ENCODE measurements around the gene PTPN22.
A peak's percentile ranks its signal among the peaks of the same experiment; 100 is the strongest.

Gene PTPN22

DNA sequence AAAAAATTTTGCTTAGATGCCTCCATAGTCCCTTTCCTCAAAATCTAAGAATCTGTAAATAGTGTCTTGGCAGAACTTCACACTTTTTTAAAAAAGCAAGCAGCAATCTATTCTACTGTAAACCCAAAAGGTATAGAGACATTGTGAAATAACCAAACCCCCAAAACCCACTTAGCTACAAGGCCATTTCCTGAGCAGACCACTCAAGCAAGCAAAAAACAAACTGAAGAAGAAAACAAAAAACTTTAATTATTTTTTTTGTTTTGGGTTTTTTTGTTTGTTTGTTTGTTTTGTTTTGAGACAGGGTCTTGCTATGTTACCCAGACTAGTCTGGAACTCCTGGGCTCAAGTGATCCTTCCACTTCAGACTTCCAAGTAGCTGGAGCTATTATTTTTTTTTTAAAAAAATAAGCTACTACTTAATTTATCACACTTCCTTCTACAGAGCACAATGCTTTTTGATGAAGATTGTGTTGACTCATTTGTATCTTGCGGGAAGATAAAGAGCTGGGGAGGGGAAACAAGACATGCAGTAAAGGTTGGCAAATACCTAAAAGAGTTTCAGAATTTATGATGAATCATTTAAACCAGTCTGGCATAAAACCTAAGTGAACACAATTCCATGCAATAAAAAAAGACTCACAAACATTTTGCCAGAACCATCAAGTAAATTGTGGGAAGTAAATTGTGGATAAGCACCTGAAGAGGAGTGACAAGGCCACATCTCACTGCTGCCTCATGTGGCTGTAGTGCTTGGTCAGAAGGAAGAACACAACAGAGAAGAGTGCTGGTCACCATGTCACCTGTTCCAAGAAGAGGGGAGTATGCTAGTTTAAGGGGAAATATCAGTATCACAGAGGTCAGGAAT is 2.7 kb upstream of the PTPN22 start:
- Mint-ChIP-seq H3K4me3 (no peak overlapping the region), H3K9me3 (no peaks in the 10 kb centered on the region), H3K27me3 (no peaks in the 10 kb centered on the region), H3K36me3 (ENCODE audit: low read depth) (no peaks in the 10 kb centered on the region), H3K4me1 (ENCODE audit: low read depth) (peaks cover 36% of the 10 kb centered on the region), H3K27ac (peak overlapping the region; percentile 68)
- intact Hi-C loops (cut with micrococcal nuclease): no loop called here

GRCh38 chr1:113872219-113872935 is 865 bp upstream of the PTPN22 start:
- peak overlapping the region; percentile 79 for H3K27ac Mint-ChIP-seq
- H3K36me3 Mint-ChIP-seq (ENCODE audit: low read depth): no peaks in the 10 kb centered on the region
- no peaks in the 10 kb centered on the region for H3K27me3 Mint-ChIP-seq
- intact Hi-C loops (cut with micrococcal nuclease): loop anchor here (2.0 kb wide), 1 partner anchor 16 kb away; no protein-coding TSS in a partner anchor
- peaks cover 47% of the 10 kb centered on the region for H3K4me1 Mint-ChIP-seq (ENCODE audit: low read depth)
- no peaks in the 10 kb centered on the region for H3K9me3 Mint-ChIP-seq
- H3K4me3 Mint-ChIP-seq: no peak overlapping the region

DNA sequence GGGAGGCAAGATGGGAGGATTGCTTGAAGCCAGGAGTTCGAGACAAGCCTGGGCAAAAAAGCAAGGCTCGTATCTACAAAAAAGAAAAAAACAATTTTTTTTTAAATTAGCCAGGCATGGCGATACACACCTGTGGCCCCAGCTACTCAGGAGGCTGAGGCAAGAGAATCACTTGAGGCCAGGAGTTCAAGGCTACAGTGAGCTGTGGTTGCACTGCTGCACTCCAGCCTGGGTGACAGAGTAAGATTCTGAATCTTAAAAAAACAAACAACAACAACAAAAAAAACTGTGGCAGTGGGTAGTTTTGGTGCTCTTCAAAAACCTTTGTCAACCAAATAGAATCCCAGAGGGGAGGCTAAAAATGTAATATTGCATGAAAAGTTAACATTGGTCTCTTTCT is 734 bp downstream of the PTPN22 start:
- intact Hi-C loops (cut with micrococcal nuclease): loop anchor here (1.0 kb wide), 1 partner anchor 9 kb away; no protein-coding TSS in a partner anchor
- Mint-ChIP-seq H3K9me3 (no peaks in the 10 kb centered on the region), H3K27ac (peak overlapping the region; percentile 79), H3K4me1 (ENCODE audit: low read depth) (peaks cover 47% of the 10 kb centered on the region), H3K36me3 (ENCODE audit: low read depth) (no peaks in the 10 kb centered on the region), H3K4me3 (no peak overlapping the region), H3K27me3 (no peaks in the 10 kb centered on the region)

GRCh38 chr1:113868387-113869083 is 3.0 kb downstream of the PTPN22 start:
- intact Hi-C loops (cut with micrococcal nuclease): no loop called here
- H3K27ac Mint-ChIP-seq: peak overlapping the region; percentile 60
- H3K9me3 Mint-ChIP-seq: no peaks in the 10 kb centered on the region
- no peaks in the 10 kb centered on the region for H3K27me3 Mint-ChIP-seq
- peaks cover 35% of the 10 kb centered on the region for H3K4me1 Mint-ChIP-seq (ENCODE audit: low read depth)
- H3K36me3 Mint-ChIP-seq (ENCODE audit: low read depth): no peaks in the 10 kb centered on the region
- no peak overlapping the region for H3K4me3 Mint-ChIP-seq

DNA sequence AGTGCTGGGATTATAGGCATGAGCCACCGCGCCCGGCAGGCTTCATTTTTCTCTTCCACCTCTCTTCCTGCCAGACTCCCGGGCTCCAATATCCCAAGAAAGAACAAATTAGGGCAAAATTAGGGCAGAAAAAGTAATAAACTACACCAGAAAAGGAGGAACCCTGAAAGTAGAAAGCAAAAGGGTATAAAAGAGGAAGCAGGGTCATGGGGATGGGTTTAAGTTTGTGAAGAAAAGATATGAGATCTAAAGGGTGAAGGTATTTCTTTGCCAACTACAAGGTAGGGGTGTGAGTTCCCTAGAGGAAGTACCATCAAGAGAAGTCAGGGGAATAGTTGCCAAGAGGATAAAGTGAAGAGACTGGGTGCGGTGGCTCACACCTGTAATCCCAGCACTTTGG is 9.9 kb downstream of the PTPN22 start:
- Mint-ChIP-seq H3K27ac (peak overlapping the region; percentile 69), H3K4me1 (ENCODE audit: low read depth) (peaks cover 54% of the 10 kb centered on the region)

DNA sequence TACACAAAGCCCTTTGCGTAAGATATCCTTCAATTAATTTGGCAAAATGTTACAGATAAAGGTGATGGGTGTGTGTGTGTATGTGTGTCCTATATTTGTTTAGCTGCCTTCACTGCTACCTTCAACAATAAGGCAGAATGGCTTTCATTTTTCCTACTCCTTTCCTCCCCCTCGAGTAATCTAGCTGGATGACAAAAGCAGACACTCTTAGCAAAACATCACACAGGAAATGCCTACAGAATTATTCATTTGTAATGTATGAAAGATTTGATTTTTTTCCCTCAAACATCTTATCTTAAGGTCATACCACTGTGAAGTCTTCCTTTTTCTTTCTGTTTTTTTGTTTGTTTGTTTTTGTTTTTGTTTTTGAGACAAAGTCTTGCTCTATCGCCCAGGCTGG is 10.6 kb downstream of the PTPN22 start:
- Mint-ChIP-seq H3K4me1 (ENCODE audit: low read depth) (peaks cover 62% of the 10 kb centered on the region), H3K4me3 (no peak overlapping the region)

More for the DNA sequence above, 9.9 kb downstream of the PTPN22 start:
- H3K36me3 Mint-ChIP-seq (ENCODE audit: low read depth): no peaks in the 10 kb centered on the region
- H3K9me3 Mint-ChIP-seq: no peaks in the 10 kb centered on the region
- no peaks in the 10 kb centered on the region for H3K27me3 Mint-ChIP-seq
- intact Hi-C loops (cut with micrococcal nuclease): loop anchor here (1.0 kb wide), 1 partner anchor 10 kb away; the partner anchor contains the start of gene PTPN22
- H3K4me3 Mint-ChIP-seq: no peak overlapping the region

GRCh38 chr1:113859478-113860175 is 11.9 kb downstream of the PTPN22 start:
- intact Hi-C loops (cut with micrococcal nuclease): loop anchor here (5.0 kb wide), 1 partner anchor 43 kb away; the partner anchor contains the start of gene AP4B1
- H3K27ac Mint-ChIP-seq: peak overlapping the region; percentile 69
- peaks cover 65% of the 10 kb centered on the region for H3K4me1 Mint-ChIP-seq (ENCODE audit: low read depth)
- H3K9me3 Mint-ChIP-seq: no peaks in the 10 kb centered on the region
- no peaks in the 10 kb centered on the region for H3K27me3 Mint-ChIP-seq
- H3K36me3 Mint-ChIP-seq (ENCODE audit: low read depth): no peaks in the 10 kb centered on the region
- H3K4me3 Mint-ChIP-seq: peak overlapping the region; percentile 44

More for the DNA sequence above, 10.6 kb downstream of the PTPN22 start:
- Mint-ChIP-seq H3K27me3 (no peaks in the 10 kb centered on the region), H3K36me3 (ENCODE audit: low read depth) (no peaks in the 10 kb centered on the region), H3K27ac (peak overlapping the region; percentile 69), H3K9me3 (no peaks in the 10 kb centered on the region)
- intact Hi-C loops (cut with micrococcal nuclease): loop anchor here (1.0 kb wide), 1 partner anchor 10 kb away; the partner anchor contains the start of gene PTPN22

GRCh38 chr1:113858982-113859381 is 12.5 kb downstream of the PTPN22 start:
- intact Hi-C loops (cut with micrococcal nuclease): loop anchor here (5.0 kb wide), 1 partner anchor 43 kb away; the partner anchor contains the start of gene AP4B1
- Mint-ChIP-seq H3K4me3 (no peak overlapping the region), H3K27me3 (no peaks in the 10 kb centered on the region), H3K9me3 (no peaks in the 10 kb centered on the region), H3K27ac (peak overlapping the region; percentile 69), H3K36me3 (ENCODE audit: low read depth) (no peaks in the 10 kb centered on the region), H3K4me1 (ENCODE audit: low read depth) (peaks cover 70% of the 10 kb centered on the region)

DNA sequence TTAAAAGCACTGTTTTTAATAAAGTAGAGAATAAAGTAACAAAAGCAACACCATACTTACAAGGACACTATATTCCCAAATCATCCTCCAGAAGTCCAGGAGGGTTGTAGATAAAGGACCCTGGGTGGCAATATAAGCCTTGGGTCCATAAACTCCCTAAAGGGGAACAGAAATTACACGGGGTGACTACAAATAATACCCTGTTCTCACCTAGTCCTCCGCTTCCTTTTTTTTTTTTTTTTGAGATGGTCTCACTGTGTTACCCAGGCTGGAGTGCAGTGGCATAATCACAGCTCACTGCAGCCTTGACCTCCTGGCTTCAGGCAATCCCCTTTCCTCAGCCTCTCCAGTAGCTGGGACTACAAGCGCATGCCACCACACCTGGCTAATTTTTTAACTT is 13.1 kb downstream of the PTPN22 start:
- H3K27ac Mint-ChIP-seq: peak overlapping the region; percentile 69
- peaks cover 70% of the 10 kb centered on the region for H3K4me1 Mint-ChIP-seq (ENCODE audit: low read depth)
- intact Hi-C loops (cut with micrococcal nuclease): loop anchor here (5.0 kb wide), 1 partner anchor 44 kb away; the partner anchor contains the start of gene AP4B1
- H3K9me3 Mint-ChIP-seq: no peaks in the 10 kb centered on the region
- no peak overlapping the region for H3K4me3 Mint-ChIP-seq
- H3K36me3 Mint-ChIP-seq (ENCODE audit: low read depth): no peaks in the 10 kb centered on the region
- no peaks in the 10 kb centered on the region for H3K27me3 Mint-ChIP-seq

GRCh38 chr1:113857776-113858175 is 13.7 kb downstream of the PTPN22 start:
- H3K36me3 Mint-ChIP-seq (ENCODE audit: low read depth): no peaks in the 10 kb centered on the region
- H3K4me3 Mint-ChIP-seq: no peak overlapping the region
- peaks cover 68% of the 10 kb centered on the region for H3K4me1 Mint-ChIP-seq (ENCODE audit: low read depth)
- H3K27ac Mint-ChIP-seq: peak overlapping the region; percentile 69
- H3K9me3 Mint-ChIP-seq: no peaks in the 10 kb centered on the region
- intact Hi-C loops (cut with micrococcal nuclease): loop anchor here (2.0 to 5.0 kb wide), 2 partner anchors 15 to 45 kb away; partner anchors contain the start of gene AP4B1
- no peaks in the 10 kb centered on the region for H3K27me3 Mint-ChIP-seq

DNA sequence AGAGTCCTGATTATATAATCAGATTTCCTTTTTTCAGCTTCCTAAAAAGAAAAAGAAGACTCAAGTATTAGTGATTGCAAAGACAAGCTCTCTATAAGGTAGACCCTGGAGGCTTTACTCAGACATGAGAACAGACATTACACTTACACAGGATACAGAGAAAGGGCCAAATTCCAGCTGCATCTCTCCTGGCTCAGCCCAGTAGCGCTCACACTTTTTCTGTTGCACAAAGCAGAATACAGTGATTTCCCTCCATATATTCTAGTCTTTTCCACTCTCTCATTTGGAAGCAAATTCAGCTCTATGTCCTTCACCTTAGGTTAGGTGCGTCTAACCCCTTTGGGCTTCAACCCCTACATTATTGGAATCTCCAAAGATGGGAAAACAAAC is 15.1 kb downstream of the PTPN22 start:
- Mint-ChIP-seq H3K4me1 (ENCODE audit: low read depth) (peaks cover 56% of the 10 kb centered on the region), H3K27me3 (no peaks in the 10 kb centered on the region), H3K36me3 (ENCODE audit: low read depth) (no peaks in the 10 kb centered on the region), H3K27ac (no peak overlapping the region), H3K9me3 (no peaks in the 10 kb centered on the region), H3K4me3 (no peak overlapping the region)
- intact Hi-C loops (cut with micrococcal nuclease): loop anchor here (2.0 to 5.0 kb wide), 2 partner anchors 16 to 46 kb away; partner anchors contain the start of gene AP4B1

GRCh38 chr1:113855630-113856400 is 15.7 kb downstream of the PTPN22 start:
- Mint-ChIP-seq H3K27me3 (no peaks in the 10 kb centered on the region), H3K4me3 (no peak overlapping the region), H3K9me3 (no peaks in the 10 kb centered on the region), H3K4me1 (ENCODE audit: low read depth) (peaks cover 50% of the 10 kb centered on the region), H3K36me3 (ENCODE audit: low read depth) (no peaks in the 10 kb centered on the region), H3K27ac (no peak overlapping the region)
- intact Hi-C loops (cut with micrococcal nuclease): loop anchor here (2.0 to 5.0 kb wide), 2 partner anchors 17 to 46 kb away; partner anchors contain the start of gene AP4B1
